ENCODE data around the gene NTN4.

NTN4 gene

GRCh38 chr12:95687937-95688336 is 102.6 kb downstream of the NTN4 start:
- Histone ChIP-seq H3K4me3 (ENCODE audit: low read length) (no peak overlapping the region), H3K9me2 (replicated peaks; ENCODE audit: control insufficient read depth, low read length) (no peaks in the 10 kb centered on the region), H3F3A (ENCODE audit: control insufficient read depth, insufficient read depth) (no peaks in the 10 kb centered on the region), H4K20me1 (ENCODE audit: control insufficient read depth, insufficient read depth, low read depth, low read length) (no peaks in the 10 kb centered on the region), H3K36me3 (ENCODE audit: control insufficient read depth, low read length) (no peaks in the 10 kb centered on the region), H3K9me3 (ENCODE audit: control insufficient read depth, insufficient read depth, low read length) (no peaks in the 10 kb centered on the region), H3K27ac (ENCODE audit: low read depth, low read length) (no peak overlapping the region), H3K4me1 (ENCODE audit: control insufficient read depth, low read length) (no peaks in the 10 kb centered on the region), H3K79me2 (ENCODE audit: control insufficient read depth, low read length) (no peaks in the 10 kb centered on the region), H3K4me2 (ENCODE audit: low read length) (no peak overlapping the region), H3K27me3 (ENCODE audit: control insufficient read depth, low read length) (no peaks in the 10 kb centered on the region; the same call in 1 of the 2 replicates)
- TF ChIP-seq CTCF (IDR thresholded peaks at IDR 0.05; ENCODE audit: low read depth, low read length, poor library complexity, severe bottlenecking) (no peak), EZH2phosphoT487 (IDR thresholded peaks at IDR 0.05; ENCODE audit: borderline replicate concordance, low read length) (no peak)

- no peaks in the 10 kb centered on the region for H4K20me1 ChIP-seq (ENCODE audit: control insufficient read depth, insufficient read depth, low read depth, low read length)
- H3K4me1 ChIP-seq (ENCODE audit: control insufficient read depth, low read length) = no peaks in the 10 kb centered on the region
- no peaks in the 10 kb centered on the region for H3K9me2 ChIP-seq (replicated peaks; ENCODE audit: control insufficient read depth, low read length)
- H3K27me3 ChIP-seq (ENCODE audit: control insufficient read depth, low read length) = no peaks in the 10 kb centered on the region
- no peaks in the 10 kb centered on the region for H3K36me3 ChIP-seq (ENCODE audit: control insufficient read depth, low read length)
- TF ChIP-seq EZH2phosphoT487 (IDR thresholded peaks at IDR 0.05; ENCODE audit: borderline replicate concordance, low read length) (no peak), CTCF (IDR thresholded peaks at IDR 0.05; ENCODE audit: low read depth, low read length, poor library complexity, severe bottlenecking) (no peak)
- no peaks in the 10 kb centered on the region for H3K9me3 ChIP-seq (ENCODE audit: control insufficient read depth, insufficient read depth, low read length)
- H3K4me2 ChIP-seq (ENCODE audit: low read length) = no peak overlapping the region
- no peak overlapping the region for H3K27ac ChIP-seq (ENCODE audit: low read depth, low read length)
- no peak overlapping the region for H3K4me3 ChIP-seq (ENCODE audit: low read length)
- H3K79me2 ChIP-seq (ENCODE audit: control insufficient read depth, low read length) = no peaks in the 10 kb centered on the region
- no peaks in the 10 kb centered on the region for H3F3A ChIP-seq (ENCODE audit: control insufficient read depth, insufficient read depth)
These were observed 107.1 kb downstream of the NTN4 start for GRCh38 chr12:95683418-95683817.

- no peaks in the 10 kb centered on the region for H3K36me3 ChIP-seq (ENCODE audit: control insufficient read depth, low read length)
- no peaks in the 10 kb centered on the region for H3K27me3 ChIP-seq (ENCODE audit: control insufficient read depth, low read length)
- H3F3A ChIP-seq (ENCODE audit: control insufficient read depth, insufficient read depth) = no peaks in the 10 kb centered on the region
- no peaks in the 10 kb centered on the region for H3K79me2 ChIP-seq (ENCODE audit: control insufficient read depth, low read length)
- no peaks in the 10 kb centered on the region for H4K20me1 ChIP-seq (ENCODE audit: control insufficient read depth, insufficient read depth, low read depth, low read length)
- no peak for TF ChIP-seq CTCF (IDR thresholded peaks at IDR 0.05; ENCODE audit: low read depth, low read length, poor library complexity, severe bottlenecking)
- no peak for TF ChIP-seq EZH2phosphoT487 (IDR thresholded peaks at IDR 0.05; ENCODE audit: borderline replicate concordance, low read length)
- H3K27ac ChIP-seq (ENCODE audit: low read depth, low read length) = no peak overlapping the region
- H3K4me2 ChIP-seq (ENCODE audit: low read length) = no peak overlapping the region
- no peaks in the 10 kb centered on the region for H3K4me1 ChIP-seq (ENCODE audit: control insufficient read depth, low read length)
- no peaks in the 10 kb centered on the region for H3K9me2 ChIP-seq (replicated peaks; ENCODE audit: control insufficient read depth, low read length)
- H3K9me3 ChIP-seq (ENCODE audit: control insufficient read depth, insufficient read depth, low read length) = no peaks in the 10 kb centered on the region
- H3K4me3 ChIP-seq (ENCODE audit: low read length) = no peak overlapping the region
These were observed 109.3 kb downstream of the NTN4 start for GRCh38 chr12:95681210-95681765.

Data from DOHH2 (cell line).